ENCODE data around the gene KIF12.
"Not testable (repeated sequence)": the region's sequence is repeated elsewhere in the genome, so short reads cannot be mapped to it uniquely, and the experiment has no call there.

The KIF12 gene

GRCh38 chr9:114043660-114044059 lies 55.4 kb downstream of the KIF12 start:
- not testable (repeated sequence) for ATAC-seq
